BJ (cell line): Measurements from ENCODE around the gene ONECUT3. TPM values are rescaled to one million over a fixed set of nuclear protein-coding genes. Genes with fewer than 3 reads are reported as not detected.
A peak's percentile ranks its signal among the peaks of the same experiment; 100 is the strongest.

Experiments
- CTCF ChIA-PET: fragments of 350-600 bp; formaldehyde crosslinking; extraction: SDS; loops from one replicate; lab custom pipeline; 2021; ENCODE audit warnings: antibody characterized with exemption, inconsistent platforms; lab: Yijun Ruan, JAX
- POLR2A ChIA-PET: fragments of 300-600 bp; sonication (Branson Sonifier 250); formaldehyde crosslinking; extraction: SDS; loops from one replicate; lab custom pipeline; 2021; ENCODE audit warnings: antibody characterized with exemption; lab: Charles Lee
- DNase-seq: peaks from one replicate; pipeline ENCODE4 v3.0.0-alpha.2; 2011; ENCODE audit warnings: low read depth
- H3K27me3 ChIP-seq: 2 replicates; pipeline ENCODE4 v1.6.0; 2011; ENCODE audit warnings: low read length; ENCODE audit not compliant: control insufficient read depth, insufficient read depth
- H3K36me3 ChIP-seq: 2 replicates; pipeline ENCODE4 v1.5.1; 2011; ENCODE audit warnings: low read length; ENCODE audit not compliant: control insufficient read depth, insufficient read depth
- H3K4me3 ChIP-seq: 2 replicates; pipeline ENCODE4 v1.5.1; 2011; ENCODE audit warnings: low read depth, mild to moderate bottlenecking, control low read depth, low read length
- CTCF ChIP-seq: IDR thresholded peaks from 2 replicates; pipeline ENCODE4 v1.5.1; 2011; ENCODE audit warnings: low read depth, mild to moderate bottlenecking, control low read depth, inconsistent platforms, low read length, moderate library complexity; ENCODE audit not compliant: insufficient read depth
- polyA plus RNA-seq: library from polyadenylated mRNA; depleted of rRNA; stranded (reverse); fragments of >200 nt; gene quantifications from 2 replicates; pipeline ENCODE4 v1.2.3, GENCODE V29; 2011

Gene ONECUT3
- polyA plus RNA-seq, 1 experiment = not detected

- no peak for DNase-seq
- peak; percentile 93 for TF ChIP-seq CTCF
- Histone ChIP-seq H3K27me3 (no peaks in the 10 kb centered on the region), H3K4me3 (no peak overlapping the region), H3K36me3 (peaks cover 28% of the 10 kb centered on the region)
- ChIA-PET CTCF (interaction anchor here (0.5 to 4.2 kb wide), 32 partner anchors 8 to 1860 kb away, joined by 3 to 79 read pairs (median 4); partner anchors contain the start of gene ATP8B3), POLR2A (no interaction called here)
Observed at GRCh38 chr19:1825909-1826556, 72.7 kb downstream of the ONECUT3 start.

- CTCF ChIA-PET = interaction anchor here (0.7 to 4.2 kb wide), 26 partner anchors 8 to 1859 kb away, joined by 3 to 79 read pairs (median 5); partner anchors contain the start of gene ATP8B3
- POLR2A ChIA-PET = no interaction called here
- no peak for TF ChIP-seq CTCF
- Histone ChIP-seq H3K27me3 (no peaks in the 10 kb centered on the region), H3K36me3 (peaks cover 23% of the 10 kb centered on the region), H3K4me3 (no peak overlapping the region)
- DNase-seq = no peak
Observed at GRCh38 chr19:1826557-1827521, 73.5 kb downstream of the ONECUT3 start.

- Histone ChIP-seq H3K27me3 (no peaks in the 10 kb centered on the region), H3K36me3 (peaks cover 16% of the 10 kb centered on the region), H3K4me3 (no peak overlapping the region)
- ChIA-PET POLR2A (no interaction called here), CTCF (interaction anchor here (1.9 to 4.2 kb wide), 4 partner anchors 10 to 281 kb away, joined by 5 to 18 read pairs (median 14); partner anchors contain the start of gene ATP8B3)
- no peak for DNase-seq
- no peak for TF ChIP-seq CTCF
Observed at GRCh38 chr19:1827566-1828278, 74.4 kb downstream of the ONECUT3 start.

- no peak for DNase-seq
- H3K27me3 ChIP-seq = no peaks in the 10 kb centered on the region
- ChIA-PET CTCF (interaction anchor here (0.8 to 2.4 kb wide), 4 partner anchors 9 to 156 kb away, joined by 3 to 18 read pairs (median 4); no protein-coding TSS in a partner anchor), POLR2A (no interaction called here)
- no peak overlapping the region for H3K4me3 ChIP-seq
- peaks cover 11% of the 10 kb centered on the region for H3K36me3 ChIP-seq
- no peak for TF ChIP-seq CTCF
Observed at GRCh38 chr19:1828279-1829238, 75.3 kb downstream of the ONECUT3 start.
